HUES48 (cell line): ENCODE results near the gene PIK3C2A.
"Not testable (repeated sequence)": the region's sequence is repeated elsewhere in the genome, so short reads cannot be mapped to it uniquely, and the experiment has no call there.

Source experiments
- H3K27ac ChIP-seq: one replicate; pipeline ENCODE4 v1.7.0; 2013; ENCODE audit warnings: low read depth, low read length, inconsistent platforms
- H3K27me3 ChIP-seq: 2 replicates; pipeline ENCODE4 v1.6.1; 2013; ENCODE audit warnings: mild to moderate bottlenecking, low read length; ENCODE audit not compliant: control insufficient read depth, insufficient read depth
- H3K36me3 ChIP-seq: 2 replicates; pipeline ENCODE4 v1.6.1; 2013; ENCODE audit warnings: low read length; ENCODE audit not compliant: control insufficient read depth, insufficient read depth
- H3K4me1 ChIP-seq: 2 replicates; pipeline ENCODE4 v1.6.1; 2013; ENCODE audit warnings: mild to moderate bottlenecking, low read length; ENCODE audit not compliant: control insufficient read depth, insufficient read depth
- H3K4me3 ChIP-seq: 2 replicates; pipeline ENCODE4 v1.5.1; 2013; ENCODE audit warnings: mild to moderate bottlenecking, low read depth, low read length
- H3K9ac ChIP-seq: 2 replicates; pipeline ENCODE4 v1.6.1; 2013; ENCODE audit warnings: mild to moderate bottlenecking, low read depth, low read length, moderate library complexity
- H3K9me3 ChIP-seq: 2 replicates; pipeline ENCODE4 v1.6.1; 2013; ENCODE audit warnings: low read length; ENCODE audit not compliant: control insufficient read depth, insufficient read depth

The PIK3C2A gene

GRCh38 chr11:17238377-17238776, 30.6 kb upstream of the PIK3C2A start:
- no peak overlapping the region for H3K4me3 ChIP-seq
- no peaks in the 10 kb centered on the region for H3K36me3 ChIP-seq
- H3K27me3 ChIP-seq: no peaks in the 10 kb centered on the region
- no peaks in the 10 kb centered on the region for H3K4me1 ChIP-seq
- H3K9ac ChIP-seq: no peak overlapping the region
- H3K27ac ChIP-seq: no peak overlapping the region
- no peaks in the 10 kb centered on the region for H3K9me3 ChIP-seq

DNA sequence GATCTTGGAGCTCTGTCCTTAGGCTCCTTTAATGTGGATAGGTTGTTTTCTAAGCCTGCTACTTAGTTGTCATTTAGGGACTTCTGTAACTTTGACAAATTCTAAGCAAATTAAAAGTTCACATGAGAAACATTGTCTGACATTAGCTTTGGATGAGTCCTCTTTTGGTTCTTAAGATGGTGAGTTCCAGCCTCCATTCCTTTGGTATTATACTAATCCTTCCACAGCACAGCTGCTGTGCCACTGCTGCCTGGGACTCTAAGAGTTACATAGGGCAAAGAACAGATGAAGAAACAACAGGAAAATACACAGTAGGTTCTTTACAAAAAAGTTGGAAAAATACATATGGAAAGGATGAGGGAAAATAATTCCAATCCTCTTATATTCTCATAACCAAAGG, 25.3 kb upstream of the PIK3C2A start:
- H3K36me3 ChIP-seq: no peaks in the 10 kb centered on the region
- no peaks in the 10 kb centered on the region for H3K27me3 ChIP-seq
- H3K4me1 ChIP-seq: no peaks in the 10 kb centered on the region
- no peak overlapping the region for H3K4me3 ChIP-seq
- no peaks in the 10 kb centered on the region for H3K9me3 ChIP-seq
- H3K9ac ChIP-seq: no peak overlapping the region
- H3K27ac ChIP-seq: no peak overlapping the region

DNA sequence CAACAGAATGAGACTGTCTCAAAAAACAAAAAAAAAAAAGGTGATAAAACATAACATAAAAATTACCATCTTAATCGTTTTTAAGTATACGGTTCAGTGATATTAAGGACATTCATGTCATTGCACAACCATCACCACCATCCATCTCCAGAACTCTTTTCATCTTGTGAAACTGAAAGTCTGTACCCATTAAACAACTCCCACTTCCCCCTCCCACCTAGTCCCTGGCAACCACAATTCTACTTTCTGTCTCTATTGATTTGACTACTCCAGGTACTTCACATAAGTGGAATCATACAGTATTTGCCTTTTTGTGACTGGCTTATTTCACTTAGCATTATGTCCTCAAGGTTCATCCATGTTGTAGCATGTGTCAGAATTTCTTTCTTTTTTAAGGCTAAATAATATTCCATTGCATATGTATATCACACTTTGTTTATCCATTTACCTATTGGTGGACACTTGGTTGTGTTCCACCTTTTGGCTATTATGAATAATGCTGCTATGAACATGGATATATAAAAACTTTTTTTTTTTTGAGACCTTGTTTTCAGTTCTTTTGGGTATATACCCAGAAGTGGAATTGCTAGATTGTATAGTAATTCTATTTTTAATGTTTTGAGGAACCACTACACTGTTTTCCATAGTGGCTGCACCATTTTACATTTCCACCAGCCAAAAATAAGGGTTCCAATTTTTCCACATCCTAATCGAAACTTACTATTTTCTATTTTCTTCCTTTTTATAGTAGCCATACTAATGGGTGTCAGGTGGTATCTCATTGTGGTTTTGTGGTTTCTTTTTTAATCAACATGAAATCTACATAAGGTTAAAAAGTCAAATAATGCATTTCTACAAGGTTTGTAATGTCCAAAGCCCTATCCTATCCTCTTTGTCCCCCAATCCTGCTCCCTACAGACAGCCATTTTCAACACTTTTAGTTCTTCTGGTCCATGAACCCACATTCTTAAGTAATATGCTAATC, 23.4 kb upstream of the PIK3C2A start:
- H3K9me3 ChIP-seq: no peaks in the 10 kb centered on the region
- no peaks in the 10 kb centered on the region for H3K27me3 ChIP-seq
- no peak overlapping the region for H3K27ac ChIP-seq
- no peaks in the 10 kb centered on the region for H3K4me1 ChIP-seq
- no peaks in the 10 kb centered on the region for H3K36me3 ChIP-seq
- H3K9ac ChIP-seq: no peak overlapping the region
- H3K4me3 ChIP-seq: no peak overlapping the region

DNA sequence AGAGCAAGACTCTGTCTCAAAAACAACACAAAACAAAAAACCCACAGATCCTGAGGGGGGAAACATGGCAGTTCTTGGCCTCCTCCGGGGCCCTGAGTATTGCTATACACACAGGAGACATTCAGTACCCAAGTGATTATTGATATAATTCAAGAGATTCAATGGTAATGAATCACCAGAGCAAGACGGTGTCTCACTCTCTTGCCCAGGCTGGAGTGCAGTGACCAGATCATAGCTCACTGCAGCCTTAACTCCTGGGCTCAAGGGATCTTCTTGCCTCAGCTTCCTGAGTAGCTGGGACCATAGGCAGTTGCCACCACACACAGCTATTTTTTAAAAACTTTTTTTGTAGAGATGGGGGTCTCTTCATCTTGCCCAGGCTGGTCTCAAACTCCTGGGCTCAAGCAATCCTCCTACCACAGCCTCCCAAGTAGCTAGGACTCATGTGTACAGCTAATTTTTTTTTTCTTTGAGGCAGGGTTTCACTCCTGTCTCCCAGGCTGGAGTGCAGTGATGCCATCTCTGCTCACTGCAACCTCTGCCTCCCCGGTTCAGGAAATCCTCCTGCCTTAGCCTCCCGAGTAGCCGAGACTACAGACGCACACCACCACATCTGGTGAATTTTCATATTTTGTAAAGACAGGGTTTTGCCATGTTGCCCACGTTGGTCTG, 21.8 kb upstream of the PIK3C2A start:
- H3K9ac ChIP-seq: no peak overlapping the region
- no peak overlapping the region for H3K4me3 ChIP-seq
- no peaks in the 10 kb centered on the region for H3K36me3 ChIP-seq
- no peaks in the 10 kb centered on the region for H3K27me3 ChIP-seq
- no peaks in the 10 kb centered on the region for H3K9me3 ChIP-seq
- H3K4me1 ChIP-seq: no peaks in the 10 kb centered on the region
- H3K27ac ChIP-seq: no peak overlapping the region

DNA sequence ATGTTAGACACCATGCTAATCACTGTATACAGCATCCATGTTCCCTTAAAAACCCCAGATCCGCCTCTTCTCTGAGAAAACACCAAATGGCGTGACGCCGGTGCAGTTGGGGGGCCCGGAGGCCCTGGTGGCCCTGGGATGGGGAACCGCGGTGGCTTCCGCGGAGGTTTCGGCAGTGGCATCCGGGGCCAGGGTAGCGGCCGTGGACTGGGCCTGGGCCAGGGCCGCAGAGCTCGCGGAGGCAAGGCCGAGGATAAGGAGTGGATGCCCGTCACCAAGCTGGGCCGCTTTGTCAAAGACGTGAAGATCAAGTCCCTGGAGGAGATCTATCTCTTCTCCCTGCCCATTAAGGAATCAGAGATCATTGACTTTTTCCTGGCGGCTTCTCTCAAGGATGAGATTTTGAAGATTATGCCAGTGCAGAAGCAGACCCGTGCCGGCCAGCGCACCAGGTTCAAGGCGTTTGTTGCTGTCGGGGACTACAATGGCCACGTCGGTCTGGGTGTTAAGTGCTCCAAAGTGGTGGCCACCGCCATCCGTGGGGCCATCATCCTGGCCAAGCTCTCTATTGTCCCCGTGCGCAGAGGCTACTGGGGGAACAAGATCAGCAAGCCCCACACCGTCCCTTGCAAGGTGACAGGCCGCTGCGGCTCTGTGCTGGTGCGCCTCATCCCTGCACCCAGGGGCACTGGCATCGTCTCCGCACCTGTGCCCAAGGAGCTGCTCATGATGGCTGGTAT, 20.6 kb upstream of the PIK3C2A start:
- H3K27me3 ChIP-seq, H3K36me3 ChIP-seq, H3K27ac ChIP-seq: not testable (repeated sequence)

DNA sequence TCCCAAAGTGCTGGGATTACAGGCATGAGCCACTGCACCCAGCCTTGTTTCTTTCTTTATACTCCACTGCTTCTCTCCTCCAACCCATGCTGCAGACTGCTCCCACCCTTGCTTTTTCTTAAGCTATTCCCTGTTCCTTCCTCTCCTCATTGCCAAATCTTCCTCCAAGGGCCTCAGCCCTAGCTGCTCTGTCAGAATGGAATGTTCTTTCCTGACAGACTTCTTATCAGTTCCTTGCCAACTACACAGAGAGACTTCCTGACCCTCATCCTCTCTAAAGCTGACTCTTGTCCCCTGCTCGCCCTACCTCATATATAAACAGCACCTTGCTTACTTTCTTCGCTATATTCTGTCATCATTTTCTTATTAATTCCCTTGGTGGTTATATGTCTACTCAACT, 16.9 kb upstream of the PIK3C2A start:
- no peaks in the 10 kb centered on the region for H3K36me3 ChIP-seq
- H3K4me3 ChIP-seq: no peak overlapping the region
- H3K4me1 ChIP-seq: no peaks in the 10 kb centered on the region
- no peak overlapping the region for H3K27ac ChIP-seq
- H3K27me3 ChIP-seq: no peaks in the 10 kb centered on the region
- no peak overlapping the region for H3K9ac ChIP-seq
- H3K9me3 ChIP-seq: no peaks in the 10 kb centered on the region

More for the DNA sequence above, 20.6 kb upstream of the PIK3C2A start:
- H3K9me3 ChIP-seq, H3K9ac ChIP-seq, H3K4me1 ChIP-seq, H3K4me3 ChIP-seq: not testable (repeated sequence)

DNA sequence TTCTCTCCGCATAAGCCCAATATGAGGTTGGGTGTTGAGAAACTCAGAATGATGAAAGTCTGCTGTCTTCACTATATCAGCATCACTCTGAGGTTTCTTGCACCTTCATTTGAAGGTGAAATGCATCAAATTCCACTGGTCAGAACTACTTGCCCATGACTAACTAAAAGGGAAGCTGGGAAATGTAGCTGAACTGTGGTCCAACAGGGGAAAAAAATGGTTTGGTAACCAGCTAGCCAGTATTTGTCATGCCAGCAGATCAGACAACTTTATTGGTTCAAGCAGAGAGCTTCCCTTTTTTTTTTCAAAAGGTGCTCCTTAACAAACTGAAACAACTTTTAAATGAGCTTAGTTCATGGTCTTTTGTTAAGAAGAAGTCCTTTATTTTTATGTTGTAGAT, 14.2 kb upstream of the PIK3C2A start:
- no peaks in the 10 kb centered on the region for H3K36me3 ChIP-seq
- no peaks in the 10 kb centered on the region for H3K27me3 ChIP-seq
- no peaks in the 10 kb centered on the region for H3K4me1 ChIP-seq
- H3K9ac ChIP-seq: no peak overlapping the region
- H3K27ac ChIP-seq: no peak overlapping the region
- no peak overlapping the region for H3K4me3 ChIP-seq
- H3K9me3 ChIP-seq: no peaks in the 10 kb centered on the region

GRCh38 chr11:17219016-17219415, 11.2 kb upstream of the PIK3C2A start:
- no peaks in the 10 kb centered on the region for H3K36me3 ChIP-seq
- H3K9me3 ChIP-seq: no peaks in the 10 kb centered on the region; the same call in 1 of the 2 replicates
- H3K9ac ChIP-seq: no peak overlapping the region
- H3K27me3 ChIP-seq: no peaks in the 10 kb centered on the region
- no peak overlapping the region for H3K4me3 ChIP-seq
- H3K27ac ChIP-seq: no peak overlapping the region
- no peaks in the 10 kb centered on the region for H3K4me1 ChIP-seq

DNA sequence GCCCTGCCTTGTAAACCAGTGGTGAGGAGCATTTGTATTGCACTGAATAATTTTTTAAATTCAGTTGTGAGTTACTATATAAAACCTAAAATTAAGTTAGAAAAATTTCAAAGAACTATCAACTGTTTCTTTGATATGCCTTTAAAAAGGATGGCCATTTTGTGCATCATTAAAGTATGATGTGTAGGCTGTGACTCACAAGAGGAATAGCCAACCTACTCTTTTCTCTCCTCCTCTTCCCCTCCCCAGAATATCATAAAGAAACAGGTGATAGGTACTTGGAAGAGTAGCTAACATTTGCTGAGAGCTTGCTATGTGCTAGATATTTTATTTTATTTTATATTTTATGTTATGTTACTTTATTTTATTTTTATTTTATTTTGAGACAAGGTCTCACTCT, 10.6 kb upstream of the PIK3C2A start:
- Histone ChIP-seq H3K4me1 (no peaks in the 10 kb centered on the region), H3K27me3 (no peaks in the 10 kb centered on the region), H3K4me3 (no peak overlapping the region), H3K9ac (no peak overlapping the region), H3K9me3 (no peaks in the 10 kb centered on the region; the same call in 1 of the 2 replicates), H3K27ac (no peak overlapping the region), H3K36me3 (no peaks in the 10 kb centered on the region)

DNA sequence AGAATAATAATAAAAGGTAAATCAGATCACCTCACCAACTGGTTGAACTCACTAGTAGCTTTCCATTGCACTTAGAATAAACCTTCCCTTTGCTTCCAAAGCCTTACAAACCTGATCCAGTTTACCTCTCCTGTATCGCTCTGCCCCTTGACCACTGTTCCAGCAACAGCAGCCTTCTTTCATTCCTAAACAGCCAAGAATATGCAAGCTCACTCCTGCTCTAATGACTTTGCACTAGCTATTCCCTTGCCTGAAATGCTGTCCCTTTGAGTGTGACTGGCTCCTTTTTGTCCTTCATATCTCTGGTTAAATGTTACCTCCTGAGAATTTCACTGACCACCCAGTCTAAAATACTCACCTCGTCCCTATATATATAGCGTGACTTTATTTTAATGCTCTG, 9.6 kb upstream of the PIK3C2A start:
- Histone ChIP-seq H3K4me3 (no peak overlapping the region), H3K9ac (no peak overlapping the region), H3K36me3 (0 out of 2 replicates have a peak, but pooled peaks cover 3% of the 10 kb centered on the region), H3K27ac (no peak overlapping the region), H3K27me3 (no peaks in the 10 kb centered on the region), H3K9me3 (no peaks in the 10 kb centered on the region; the same call in 1 of the 2 replicates), H3K4me1 (no peaks in the 10 kb centered on the region)
